Hindlimb muscle (tissue), 1 donor: Measurements from ENCODE around the gene KIR2DL3. TPM values are rescaled to one million over a fixed set of nuclear protein-coding genes. Genes with fewer than 3 reads are reported as not detected.

Experiments used
- DNase-seq: peaks from one replicate; pipeline ENCODE4 v3.0.0-alpha.2; 2013
- polyA plus RNA-seq: library from polyadenylated mRNA; unstranded; fragments of 120-200 nt; gene quantifications from one replicate; pipeline ENCODE4 v1.2.1, GENCODE V29; 2013; ENCODE audit not compliant: insufficient read length

Gene KIR2DL3
- polyA plus RNA-seq, 1 donor: not detected

DNA sequence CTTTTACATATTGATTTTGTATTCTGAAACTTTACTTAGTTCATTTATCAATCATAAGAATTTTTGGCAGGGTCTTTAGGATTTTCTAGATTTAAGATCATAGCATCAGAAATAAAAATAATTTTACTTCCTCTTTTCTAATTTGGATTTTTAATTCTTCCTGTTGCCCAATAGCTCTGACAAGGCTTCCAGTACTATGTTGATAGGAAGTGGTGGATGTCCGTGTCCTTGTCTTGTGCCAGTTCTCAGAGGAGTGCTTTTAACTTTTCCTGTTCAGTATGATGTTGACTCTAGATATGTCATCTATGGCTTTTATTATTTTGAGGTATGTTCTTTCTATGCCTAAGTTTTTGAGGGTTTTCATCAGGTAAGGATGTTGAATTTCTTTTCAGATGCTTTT lies 57.4 kb downstream of the KIR2DL3 start:
- no peak for DNase-seq

Other genes starting within 250 kb of the KIR2DL3 start
- not detected for gene LAIR2, start 235.7 kb upstream of the KIR2DL3 start, polyA plus RNA-seq
- 0.74 TPM for gene LILRA2, start 164.7 kb upstream of the KIR2DL3 start, polyA plus RNA-seq
- gene LILRA1, start 144.9 kb upstream of the KIR2DL3 start, polyA plus RNA-seq: 0.56 TPM
- 2.0 TPM for gene LILRB1, start 108.0 kb upstream of the KIR2DL3 start, polyA plus RNA-seq
- 1.3 TPM for gene LILRB4, start 75.5 kb upstream of the KIR2DL3 start, polyA plus RNA-seq
- gene KIR3DL3, start 14.1 kb upstream of the KIR2DL3 start, polyA plus RNA-seq: not detected
- gene KIR2DL1, start 31.3 kb downstream of the KIR2DL3 start, polyA plus RNA-seq: not detected
- gene KIR2DL4, start 65.1 kb downstream of the KIR2DL3 start, polyA plus RNA-seq: not detected
- gene KIR3DL1, start 78.0 kb downstream of the KIR2DL3 start, polyA plus RNA-seq: not detected
- gene KIR2DS4, start 94.2 kb downstream of the KIR2DL3 start, polyA plus RNA-seq: not detected
- gene KIR3DL2, start 111.9 kb downstream of the KIR2DL3 start, polyA plus RNA-seq: not detected
- 0.35 TPM for gene FCAR, start 135.7 kb downstream of the KIR2DL3 start, polyA plus RNA-seq
- 0.35 TPM for gene NCR1, start 167.6 kb downstream of the KIR2DL3 start, polyA plus RNA-seq
- not detected for gene NLRP7, start 209.0 kb downstream of the KIR2DL3 start, polyA plus RNA-seq
- 0.59 TPM for gene NLRP2, start 227.9 kb downstream of the KIR2DL3 start, polyA plus RNA-seq